MM.1S (cell line): ENCODE measurements around the gene DPH3.

Experiments
- DNase-seq: peaks from one replicate; pipeline ENCODE4 v3.0.0-alpha.2; 2015
- H2AFZ ChIP-seq: fragments of 300-600 bp; sonication (generic); 2 replicates; pipeline ENCODE4 v1.6.0; 2016; ENCODE audit warnings: antibody characterized with exemption, low read length
- H3F3A ChIP-seq: fragments of 300-600 bp; sonication (generic); 2 replicates; pipeline ENCODE4 v1.6.1; 2016; ENCODE audit warnings: mild to moderate bottlenecking, antibody characterized with exemption, low read length, moderate library complexity, mixed read lengths; ENCODE audit not compliant: insufficient read depth
- H3K27ac ChIP-seq: fragments of 300-600 bp; sonication (generic); 2 replicates; pipeline ENCODE4 v1.5.1; 2016; ENCODE audit warnings: mild to moderate bottlenecking, low read length
- H3K27me3 ChIP-seq: fragments of 300-600 bp; sonication (generic); replicated peaks from 2 replicates; pipeline ENCODE4 v1.6.0; 2016; ENCODE audit warnings: low read length; ENCODE audit not compliant: insufficient read depth
- H3K36me3 ChIP-seq: fragments of 300-600 bp; sonication (generic); replicated peaks from 2 replicates; pipeline ENCODE4 v1.6.1; 2016; ENCODE audit warnings: mild to moderate bottlenecking, low read length, mixed read lengths; ENCODE audit not compliant: insufficient read depth
- H3K4me1 ChIP-seq: fragments of 300-600 bp; sonication (generic); 2 replicates; pipeline ENCODE4 v1.6.1; 2016; ENCODE audit warnings: low read length, mixed read lengths
- H3K4me2 ChIP-seq: fragments of 300-600 bp; sonication (generic); 2 replicates; pipeline ENCODE4 v1.6.0; 2016; ENCODE audit warnings: low read depth, low read length
- H3K4me3 ChIP-seq: fragments of 300-600 bp; sonication (generic); 2 replicates; pipeline ENCODE4 v1.5.1; 2016; ENCODE audit warnings: low read length, mixed read lengths
- H3K79me2 ChIP-seq: fragments of 300-600 bp; sonication (generic); 2 replicates; pipeline ENCODE4 v1.6.1; 2016; ENCODE audit warnings: mixed run types, low read length, mixed read lengths
- H3K9ac ChIP-seq: fragments of 300-600 bp; sonication (generic); 2 replicates; pipeline ENCODE4 v1.6.1; 2016; ENCODE audit warnings: low read length, mixed read lengths
- H3K9me2 ChIP-seq: fragments of 300-600 bp; sonication (generic); replicated peaks from 2 replicates; pipeline ENCODE4 v1.6.1; 2016; ENCODE audit warnings: mild to moderate bottlenecking, low read length, mixed read lengths; ENCODE audit not compliant: insufficient read depth
- H3K9me3 ChIP-seq: fragments of 300-600 bp; sonication (generic); replicated peaks from 2 replicates; pipeline ENCODE4 v1.6.1; 2016; ENCODE audit warnings: mild to moderate bottlenecking, low read length, mixed read lengths; ENCODE audit not compliant: insufficient read depth
- H4K20me1 ChIP-seq: fragments of 300-600 bp; sonication (generic); 2 replicates; pipeline ENCODE4 v1.6.1; 2016; ENCODE audit warnings: mild to moderate bottlenecking, low read length, moderate library complexity, mixed read lengths; ENCODE audit not compliant: insufficient read depth
- EZH2 ChIP-seq: fragments of 300-600 bp; sonication (generic); optimal IDR thresholded peaks from 2 replicates; pipeline ENCODE3; 2017; ENCODE audit warnings: low read depth, mild to moderate bottlenecking, antibody characterized with exemption, low read length, mixed read lengths
- EZH2phosphoT487 ChIP-seq: fragments of 300-600 bp; sonication (generic); IDR thresholded peaks from 2 replicates; pipeline ENCODE4 v1.6.1; 2018; ENCODE audit warnings: antibody characterized with exemption, low read length
- TF ChIP-seq, protein P1 (sequence below): fragments of 300-600 bp; sonication (generic); IDR thresholded peaks from 2 replicates; pipeline ENCODE4 v1.5.1; 2016; ENCODE audit warnings: antibody characterized with exemption, low read length, mixed read lengths

The DPH3 gene

DNA sequence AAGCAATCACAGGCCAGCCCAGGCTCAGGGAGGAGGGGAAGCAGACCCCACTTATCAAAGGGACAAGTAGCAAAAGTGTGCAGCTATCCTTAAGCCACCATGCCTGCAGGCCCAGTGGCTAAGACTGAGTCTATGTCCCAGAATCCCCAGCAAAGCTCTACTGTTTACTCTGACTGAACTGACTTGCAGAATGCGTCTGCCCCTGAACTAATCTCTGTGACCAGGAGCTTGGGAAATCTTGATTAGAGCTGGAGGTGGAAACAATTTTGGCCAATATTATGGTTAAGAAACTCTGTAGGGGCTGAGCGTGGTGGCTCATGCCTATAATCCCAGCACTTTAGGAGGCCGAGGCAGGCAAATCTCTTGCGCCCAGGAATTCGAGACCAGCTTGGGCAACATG lies 22.6 kb downstream of the DPH3 start:
- no peak for TF ChIP-seq EZH2phosphoT487
- no peak for TF ChIP-seq EZH2
- TF ChIP-seq, protein P1, sequence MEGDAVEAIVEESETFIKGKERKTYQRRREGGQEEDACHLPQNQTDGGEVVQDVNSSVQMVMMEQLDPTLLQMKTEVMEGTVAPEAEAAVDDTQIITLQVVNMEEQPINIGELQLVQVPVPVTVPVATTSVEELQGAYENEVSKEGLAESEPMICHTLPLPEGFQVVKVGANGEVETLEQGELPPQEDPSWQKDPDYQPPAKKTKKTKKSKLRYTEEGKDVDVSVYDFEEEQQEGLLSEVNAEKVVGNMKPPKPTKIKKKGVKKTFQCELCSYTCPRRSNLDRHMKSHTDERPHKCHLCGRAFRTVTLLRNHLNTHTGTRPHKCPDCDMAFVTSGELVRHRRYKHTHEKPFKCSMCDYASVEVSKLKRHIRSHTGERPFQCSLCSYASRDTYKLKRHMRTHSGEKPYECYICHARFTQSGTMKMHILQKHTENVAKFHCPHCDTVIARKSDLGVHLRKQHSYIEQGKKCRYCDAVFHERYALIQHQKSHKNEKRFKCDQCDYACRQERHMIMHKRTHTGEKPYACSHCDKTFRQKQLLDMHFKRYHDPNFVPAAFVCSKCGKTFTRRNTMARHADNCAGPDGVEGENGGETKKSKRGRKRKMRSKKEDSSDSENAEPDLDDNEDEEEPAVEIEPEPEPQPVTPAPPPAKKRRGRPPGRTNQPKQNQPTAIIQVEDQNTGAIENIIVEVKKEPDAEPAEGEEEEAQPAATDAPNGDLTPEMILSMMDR: no peak
- H3K36me3 ChIP-seq: no peaks in the 10 kb centered on the region
- DNase-seq: no peak
- H3K9me2 ChIP-seq: no peaks in the 10 kb centered on the region
- no peak overlapping the region for H3K9ac ChIP-seq
- no peaks in the 10 kb centered on the region for H3K79me2 ChIP-seq
- H3F3A ChIP-seq: no peaks in the 10 kb centered on the region
- H2AFZ ChIP-seq: no peak overlapping the region
- H3K9me3 ChIP-seq: no peaks in the 10 kb centered on the region
- H3K27ac ChIP-seq: no peak overlapping the region
- no peak overlapping the region for H3K4me3 ChIP-seq
- H3K4me2 ChIP-seq: no peak overlapping the region
- no peaks in the 10 kb centered on the region for H3K27me3 ChIP-seq
- no peaks in the 10 kb centered on the region for H4K20me1 ChIP-seq
- H3K4me1 ChIP-seq: no peaks in the 10 kb centered on the region

DNA sequence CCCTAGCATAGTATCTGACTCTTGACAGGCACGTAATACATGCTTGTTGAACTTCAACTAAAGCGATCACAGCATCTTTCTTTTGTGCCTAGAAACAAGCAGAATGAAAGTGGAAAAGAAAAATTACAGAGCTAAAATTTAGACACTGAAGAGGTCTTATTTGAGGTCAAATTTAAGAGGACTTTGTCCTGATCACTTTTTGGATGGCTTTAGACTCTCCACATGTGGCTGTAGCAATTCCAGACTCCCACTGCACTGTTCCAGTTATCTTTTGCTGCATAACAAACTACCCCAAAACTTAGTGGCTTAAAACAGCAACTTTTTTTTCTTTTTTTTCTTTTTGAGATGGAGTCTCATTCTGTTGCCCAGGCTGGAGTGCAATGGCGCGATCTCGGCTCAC lies 23.5 kb downstream of the DPH3 start:
- Histone ChIP-seq H3K9me2 (no peaks in the 10 kb centered on the region), H3K9ac (no peak overlapping the region), H3K36me3 (no peaks in the 10 kb centered on the region), H3K9me3 (no peaks in the 10 kb centered on the region), H3K27ac (no peak overlapping the region), H3K4me1 (no peaks in the 10 kb centered on the region), H3K4me3 (no peak overlapping the region), H3K4me2 (no peak overlapping the region), H3F3A (no peaks in the 10 kb centered on the region), H3K79me2 (no peaks in the 10 kb centered on the region), H2AFZ (no peak overlapping the region), H4K20me1 (no peaks in the 10 kb centered on the region), H3K27me3 (no peaks in the 10 kb centered on the region)
- DNase-seq: no peak
- TF ChIP-seq EZH2 (no peak), EZH2phosphoT487 (no peak)
- TF ChIP-seq, protein P1: no peak

DNA sequence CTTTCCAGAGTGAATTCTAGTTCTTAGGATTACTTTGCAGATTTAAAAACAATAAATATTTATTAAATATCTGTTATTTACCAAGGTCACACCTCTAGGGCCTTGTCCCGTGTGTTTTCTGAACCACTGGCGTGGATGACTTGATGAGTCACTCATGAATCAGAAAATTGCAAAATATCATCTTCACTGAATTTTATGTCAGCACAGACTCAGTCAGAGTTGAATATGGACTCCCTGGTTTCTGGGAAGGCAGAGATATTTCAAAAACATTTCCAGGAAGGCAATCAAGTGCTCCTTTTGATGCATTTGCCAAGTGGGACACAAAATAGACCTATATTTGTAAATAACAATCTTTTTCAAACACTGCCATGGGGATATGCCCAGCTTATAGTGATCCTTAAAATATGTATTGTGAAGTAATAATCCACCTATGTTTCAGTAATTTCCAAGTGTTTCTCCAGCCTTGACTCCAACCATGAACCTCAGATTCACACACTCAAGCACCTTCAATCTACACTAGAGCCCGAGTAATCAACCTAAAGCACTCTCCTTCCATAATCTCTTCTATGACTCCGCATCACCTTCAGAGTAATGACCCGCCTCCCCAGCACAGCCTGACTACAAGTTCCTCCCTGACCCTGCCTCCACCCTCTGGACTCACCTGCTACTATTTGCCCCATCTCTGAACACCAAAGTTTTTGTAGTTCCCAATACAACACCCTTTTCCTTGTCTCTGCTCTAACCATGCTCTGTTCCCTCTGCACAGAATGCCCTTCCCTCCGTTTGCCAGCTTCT lies 24.3 kb downstream of the DPH3 start:
- H3K4me3 ChIP-seq: no peak overlapping the region
- H3K9ac ChIP-seq: no peak overlapping the region
- no peak for DNase-seq
- no peak overlapping the region for H3K27ac ChIP-seq
- H2AFZ ChIP-seq: no peak overlapping the region
- no peak for TF ChIP-seq EZH2
- TF ChIP-seq, protein P1: no peak
- TF ChIP-seq EZH2phosphoT487: no peak
- H3K36me3 ChIP-seq: no peaks in the 10 kb centered on the region
- H3K9me3 ChIP-seq: no peaks in the 10 kb centered on the region
- H3F3A ChIP-seq: no peaks in the 10 kb centered on the region
- H4K20me1 ChIP-seq: no peaks in the 10 kb centered on the region
- H3K27me3 ChIP-seq: no peaks in the 10 kb centered on the region
- no peaks in the 10 kb centered on the region for H3K4me1 ChIP-seq
- H3K4me2 ChIP-seq: no peak overlapping the region
- H3K9me2 ChIP-seq: no peaks in the 10 kb centered on the region
- no peaks in the 10 kb centered on the region for H3K79me2 ChIP-seq
